Activated CD4-positive, alpha-beta T cell treated with anti-CD3 and anti-CD28 coated beads, Interleukin-2, Interleukin-6, amounts not matched to agents 100 ng/mL and 50 ng/mL, durations not matched to agents 16 hours and 8 hours (primary cell): ENCODE data around the gene DHRSX.
A peak's percentile ranks its signal among the peaks of the same experiment; 100 is the strongest.
"Not testable (repeated sequence)": the region's sequence is repeated elsewhere in the genome, so short reads cannot be mapped to it uniquely, and the experiment has no call there.

ENCODE experiments used
- DNase-seq: peaks from one replicate; pipeline ENCODE4 v3.0.0-alpha.2; 2020

Gene DHRSX

DNA sequence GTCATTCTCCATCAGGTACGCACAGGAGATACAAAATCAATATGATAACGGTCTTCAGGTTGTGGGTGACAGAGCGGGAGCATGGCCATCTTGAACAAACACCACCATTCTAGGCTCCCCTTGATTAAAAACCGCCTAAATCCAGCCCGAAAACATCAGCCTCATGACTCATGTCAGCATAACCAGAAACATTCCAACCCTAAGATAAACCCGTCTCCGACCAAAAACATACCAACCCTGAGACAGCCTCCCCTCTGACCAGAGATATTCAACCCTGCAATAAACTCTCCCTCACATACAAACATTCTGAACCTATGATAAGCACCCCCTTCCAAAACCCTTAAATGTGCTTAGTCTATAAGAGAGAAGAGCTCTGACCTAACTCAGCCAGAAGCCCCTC is 157.9 kb downstream of the DHRSX start:
- DNase-seq = no peak

DNA sequence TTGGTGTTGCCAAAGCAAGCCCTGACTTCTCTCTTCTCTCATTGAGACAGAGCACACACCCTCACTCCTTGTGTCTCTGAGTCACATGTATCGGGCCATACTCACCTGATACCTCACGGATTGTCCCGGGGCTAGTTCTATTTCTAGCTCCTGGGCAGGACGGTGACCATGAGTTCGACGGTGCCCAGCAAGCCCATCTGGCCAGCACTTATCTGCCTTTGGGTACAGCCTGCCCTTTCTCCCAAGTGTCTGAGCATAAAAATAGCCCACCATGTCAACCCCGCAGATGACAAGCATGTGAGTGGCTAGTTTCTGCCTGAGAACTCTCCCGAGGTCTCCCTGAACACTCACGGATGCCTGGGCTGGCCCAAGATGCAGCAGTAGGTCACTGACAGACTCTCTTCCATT is 158.5 kb downstream of the DHRSX start:
- DNase-seq = no peak

DNA sequence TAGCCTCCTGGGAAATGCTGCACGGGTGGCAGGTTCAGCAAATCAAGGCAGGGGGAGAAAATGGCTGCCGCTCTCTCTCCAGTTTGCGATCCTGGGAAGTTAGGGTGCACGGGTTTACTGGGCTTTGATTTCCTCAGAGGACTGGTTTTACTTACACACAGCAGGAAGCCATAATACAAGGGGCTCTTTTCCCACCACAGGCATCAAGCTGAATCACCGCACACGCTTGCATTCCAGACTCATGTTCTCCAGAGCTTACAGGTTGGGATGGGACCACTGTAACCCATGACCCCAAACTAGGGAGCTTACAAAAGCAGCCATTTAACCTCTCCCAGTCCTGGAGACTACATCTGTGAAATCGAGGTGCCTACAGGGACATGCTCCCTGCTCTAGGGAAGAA is 159.8 kb downstream of the DHRSX start:
- DNase-seq = no peak

DNA sequence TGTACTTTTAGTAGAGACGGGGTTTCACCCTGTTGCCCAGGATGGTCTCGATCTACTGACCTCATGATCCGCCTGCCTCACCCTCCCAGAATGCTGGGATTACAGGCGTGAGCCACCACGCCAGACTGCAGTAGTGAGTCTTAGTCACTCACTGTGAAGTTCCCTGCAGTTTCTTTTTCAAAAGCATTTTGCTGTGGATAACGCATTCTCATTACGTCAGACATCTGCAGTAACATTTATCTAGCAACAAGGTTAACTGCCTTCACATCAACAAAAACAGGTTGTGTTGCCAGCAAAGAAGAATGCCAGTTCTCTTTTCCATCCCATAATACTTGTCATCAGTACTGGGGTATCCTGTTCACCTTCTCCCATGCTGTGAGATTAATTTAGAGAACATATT is 164.6 kb downstream of the DHRSX start:
- no peak for DNase-seq

DNA sequence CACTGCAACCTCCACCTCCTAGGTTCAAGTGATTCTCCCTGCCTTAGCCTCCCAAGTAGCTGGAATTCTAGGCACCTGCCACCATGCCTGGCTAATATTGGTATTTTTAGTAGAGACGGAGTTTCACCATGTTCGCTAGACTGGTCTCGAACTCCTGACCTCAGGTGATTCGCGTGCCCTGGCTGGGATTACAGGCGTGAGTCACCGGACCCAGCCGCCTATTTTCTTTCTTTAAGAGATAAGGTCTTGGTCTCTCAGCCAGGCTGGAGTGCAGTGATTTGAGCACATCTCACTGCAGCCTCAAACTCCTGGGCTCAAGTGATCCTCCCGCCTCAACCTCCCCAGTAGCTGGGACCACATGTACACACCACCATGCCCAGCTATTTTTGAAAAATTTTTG is 166.5 kb downstream of the DHRSX start:
- DNase-seq = no peak

DNA sequence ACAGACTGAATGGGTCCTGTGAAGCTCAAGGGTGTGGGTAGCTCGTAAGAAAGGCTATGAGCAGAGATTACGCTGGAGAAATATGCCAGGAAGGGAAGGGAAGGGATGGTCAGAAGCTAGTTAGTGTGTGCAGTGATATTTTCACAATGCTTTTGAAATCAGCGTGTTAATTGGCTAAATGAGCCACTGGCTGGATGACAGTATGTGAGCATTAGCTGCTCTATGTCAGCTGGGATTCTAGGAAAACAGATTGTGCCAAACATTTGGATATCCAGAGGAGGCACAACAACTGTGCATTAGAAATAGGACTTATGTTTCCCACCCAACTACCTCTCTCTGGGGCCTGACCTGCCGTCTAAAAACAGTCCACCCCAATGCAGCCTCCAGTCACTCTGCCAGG is 168.5 kb downstream of the DHRSX start:
- no peak for DNase-seq

DNA sequence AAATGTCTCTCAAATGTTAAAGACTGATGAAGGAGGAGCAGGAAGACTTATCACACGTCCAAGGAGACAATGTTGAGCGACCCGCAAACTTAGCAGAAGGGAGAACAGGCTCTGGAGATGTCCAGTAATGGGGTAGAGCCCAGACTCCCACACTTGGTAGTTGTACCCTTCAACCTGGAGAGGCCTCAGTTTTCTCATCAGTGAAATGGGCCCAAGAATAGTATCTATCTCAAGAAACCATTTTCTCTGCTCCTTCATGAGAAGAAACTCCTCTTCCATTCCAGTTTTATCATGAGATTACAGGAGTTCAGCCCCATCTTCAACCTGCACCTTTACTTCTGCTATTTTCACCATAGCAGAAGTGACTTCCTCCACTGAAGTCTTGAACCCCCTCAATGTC is 169.9 kb downstream of the DHRSX start:
- DNase-seq = no peak

DNA sequence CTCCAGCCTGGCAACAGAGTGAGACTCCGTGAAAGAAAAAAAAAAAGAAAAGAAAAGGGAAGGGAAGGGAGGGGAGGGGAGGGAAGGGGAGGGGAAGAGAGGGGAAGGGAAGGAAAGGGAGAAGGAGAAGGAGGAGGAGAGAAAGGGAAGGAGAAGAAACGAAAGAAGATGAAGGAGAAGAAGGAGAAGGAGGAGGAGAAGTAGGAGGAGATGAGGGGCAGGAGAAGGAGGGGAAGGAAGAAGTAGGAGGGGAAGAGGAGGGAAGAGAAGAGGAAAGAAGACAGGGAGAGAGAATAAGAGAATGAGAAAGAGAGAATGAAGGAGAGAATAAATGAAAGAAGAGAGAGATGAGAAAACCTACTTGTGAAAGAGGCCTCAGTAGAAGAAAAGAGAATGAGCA is 170.3 kb downstream of the DHRSX start:
- DNase-seq = no peak

DNA sequence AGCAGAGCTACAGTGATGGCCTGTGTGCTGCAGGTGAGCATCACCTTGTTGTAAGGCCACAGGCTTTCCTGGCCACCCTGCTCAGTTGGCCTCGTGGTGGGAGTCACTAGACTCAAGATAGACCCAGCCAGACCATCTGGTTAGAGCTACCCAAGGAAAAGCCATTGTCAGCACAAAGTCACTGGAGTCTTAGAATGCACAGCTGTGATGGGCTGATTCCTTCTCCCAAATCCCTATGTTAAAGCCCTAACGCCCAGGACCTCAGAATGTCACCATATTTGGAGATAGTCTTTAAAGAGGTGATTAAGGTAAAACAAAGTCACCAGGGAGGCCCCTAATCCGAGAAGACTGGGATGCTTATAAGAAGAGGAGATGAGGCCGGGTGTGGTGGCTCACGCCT is 173.4 kb downstream of the DHRSX start:
- no peak for DNase-seq

DNA sequence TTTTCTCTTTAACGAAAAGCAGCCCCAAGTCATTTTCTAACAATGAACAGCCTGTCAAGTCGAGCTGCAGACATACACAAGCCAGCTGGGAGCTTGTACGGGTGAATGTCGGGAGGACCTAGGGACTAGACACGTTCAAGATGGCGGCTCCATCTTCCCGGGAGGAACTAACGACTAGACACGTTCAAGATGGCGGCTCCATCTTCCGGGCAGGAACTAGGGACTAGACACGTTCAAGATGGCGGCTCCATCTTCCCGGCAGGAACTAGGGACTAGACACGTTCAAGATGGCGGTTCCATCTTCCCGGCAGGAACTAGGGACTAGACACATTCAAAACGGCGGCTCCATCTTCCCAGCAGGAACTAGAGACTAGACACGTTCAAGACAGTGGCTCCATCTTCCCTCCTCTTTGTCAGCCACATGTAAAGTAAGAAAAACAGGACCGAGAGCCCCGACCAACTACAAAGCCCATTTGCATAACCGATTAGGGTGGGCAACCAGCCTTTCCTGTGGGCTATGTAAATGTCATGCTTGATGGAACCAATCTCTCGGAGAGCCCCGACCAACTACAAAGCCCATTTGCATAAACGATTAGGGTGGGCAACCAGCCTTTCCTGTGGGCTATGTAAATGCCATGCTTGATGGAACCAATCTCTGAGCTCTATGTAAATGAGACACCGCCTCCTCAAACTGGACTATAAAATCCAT is 175.5 kb downstream of the DHRSX start:
- peak; percentile 72 for DNase-seq

DNA sequence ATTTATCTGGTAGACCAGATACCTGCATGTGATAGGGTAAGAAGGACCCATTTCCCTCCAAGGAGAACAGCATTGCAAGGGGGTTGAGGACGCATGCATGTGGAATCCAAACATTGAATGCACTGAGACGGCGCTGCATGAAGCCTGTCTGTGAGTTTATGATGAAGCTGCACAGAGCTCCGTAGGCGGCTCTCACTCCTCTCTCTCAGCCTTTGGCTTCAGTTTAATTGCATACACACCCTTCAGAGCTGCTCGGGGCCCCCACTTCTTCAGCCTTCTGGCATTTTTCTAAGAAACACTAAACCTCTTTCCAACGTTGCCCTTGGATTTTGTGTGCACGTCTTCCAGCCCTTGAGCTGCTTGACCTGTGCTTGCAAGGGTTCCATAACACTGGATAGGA is 176.6 kb downstream of the DHRSX start:
- no peak for DNase-seq

DNA sequence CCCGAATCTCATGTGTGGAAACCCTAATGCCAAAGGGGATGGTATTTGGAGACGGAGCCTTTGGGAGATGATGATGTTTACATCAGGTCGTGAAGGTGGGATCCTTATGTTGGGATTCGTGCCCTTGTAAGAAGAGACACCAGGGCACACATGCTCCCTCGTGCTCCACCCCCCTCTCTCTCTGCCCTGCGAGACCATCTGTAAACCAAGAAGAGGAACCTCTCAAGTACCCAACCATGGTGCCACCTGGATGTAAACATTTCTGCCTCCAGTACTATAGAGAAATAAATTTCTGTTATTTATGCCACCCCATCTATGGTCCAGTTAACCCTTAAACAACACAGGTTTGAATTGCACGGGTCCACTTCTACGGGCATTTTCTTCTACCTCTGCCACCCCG is 179.4 kb downstream of the DHRSX start:
- no peak for DNase-seq

DNA sequence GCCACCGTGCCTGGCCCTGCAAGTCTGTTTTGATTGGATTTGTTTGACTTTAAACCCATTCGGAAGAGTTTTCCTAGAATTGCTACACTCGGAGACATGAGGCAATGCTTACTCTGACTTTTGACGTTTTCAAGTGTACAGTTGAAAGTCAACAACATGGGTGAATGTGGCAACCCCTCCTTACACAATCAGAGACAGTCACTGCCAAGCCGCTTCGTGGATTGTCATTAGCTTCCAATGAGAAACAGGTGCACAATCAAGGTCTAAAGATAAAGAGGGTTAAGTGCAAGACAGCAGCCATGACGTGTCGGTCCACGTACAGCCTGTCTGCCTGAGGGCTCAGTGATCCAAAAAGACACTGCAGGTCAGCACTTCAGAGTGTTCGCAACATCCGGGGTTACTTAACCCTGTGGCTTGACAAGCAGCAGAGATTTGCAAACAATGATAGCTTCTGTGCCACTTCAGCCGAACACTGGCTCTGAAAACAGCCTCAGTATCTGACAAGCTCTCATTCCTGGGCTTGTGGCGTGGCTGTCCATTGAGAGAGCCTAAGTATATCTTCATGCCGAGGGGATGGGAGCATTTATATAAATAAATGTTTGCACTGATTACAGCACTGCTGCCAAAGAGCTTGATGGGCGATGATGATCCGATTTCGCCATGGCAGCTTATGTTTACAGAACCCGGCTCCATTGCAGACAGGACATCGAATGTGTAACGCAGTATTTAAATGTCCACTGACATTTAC is 180.0 kb downstream of the DHRSX start:
- DNase-seq = no peak

DNA sequence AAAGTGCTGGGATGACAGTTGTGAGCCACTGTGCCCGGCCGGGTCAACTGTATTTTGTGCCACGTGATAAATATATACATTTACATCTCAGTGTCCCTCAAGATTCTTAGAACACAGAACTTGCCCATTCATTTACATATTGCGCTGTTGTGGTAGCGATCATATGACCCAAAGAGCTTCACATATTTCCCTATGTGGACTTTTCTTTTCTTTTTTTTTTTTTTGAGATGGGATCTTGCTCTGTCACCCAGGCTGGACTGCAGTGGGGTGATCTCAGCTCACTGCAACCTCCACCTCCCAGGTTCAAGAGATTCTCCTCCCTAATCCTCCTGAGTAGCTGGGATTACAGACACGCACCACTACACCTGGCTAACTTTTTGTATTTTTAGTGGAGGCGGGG is 180.7 kb downstream of the DHRSX start:
- DNase-seq = no peak

DNA sequence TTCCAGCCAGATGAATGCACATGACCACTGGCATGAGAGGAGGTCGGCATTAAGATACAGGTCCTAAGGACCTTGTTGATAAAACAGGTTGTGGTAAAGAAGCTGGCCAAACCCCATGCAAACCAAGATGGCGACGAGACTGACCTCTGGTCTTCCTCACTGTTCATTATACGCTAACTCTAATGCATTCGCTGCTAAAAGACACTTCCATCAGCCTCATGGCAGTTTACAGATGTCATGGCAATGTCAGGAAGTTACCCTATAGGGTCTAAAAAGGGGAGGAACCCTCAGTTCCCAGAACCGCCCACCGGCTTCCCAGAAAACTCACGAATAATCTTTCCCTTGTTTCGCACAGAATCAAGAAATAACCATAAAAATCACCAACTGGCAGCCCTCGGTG is 182.4 kb downstream of the DHRSX start:
- no peak for DNase-seq

DNA sequence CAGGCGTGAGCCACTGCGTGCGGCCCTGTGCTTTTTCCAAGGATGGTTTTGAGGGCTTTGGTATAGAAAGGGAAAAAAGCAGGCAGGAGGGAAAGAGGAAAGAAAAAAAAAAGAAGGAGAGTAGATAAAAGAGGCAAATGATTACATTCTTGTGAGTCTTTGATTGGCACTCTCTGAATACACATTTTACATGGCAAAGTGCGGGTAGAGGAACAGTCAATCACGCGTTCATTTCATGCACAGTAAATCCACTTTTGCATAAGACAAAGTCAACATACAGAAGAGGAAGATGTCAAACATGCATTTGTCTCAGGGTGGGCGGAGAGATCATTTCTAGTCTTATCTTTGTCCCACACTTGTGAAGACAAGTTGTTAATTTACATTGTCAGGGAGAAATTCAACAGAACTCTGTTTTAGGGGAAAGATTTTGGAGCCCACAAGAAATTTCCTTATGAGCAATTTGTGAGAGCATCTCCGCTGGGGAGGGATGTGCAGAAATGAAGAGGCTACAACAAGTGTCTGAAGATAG is 183.2 kb downstream of the DHRSX start:
- DNase-seq = no peak

DNA sequence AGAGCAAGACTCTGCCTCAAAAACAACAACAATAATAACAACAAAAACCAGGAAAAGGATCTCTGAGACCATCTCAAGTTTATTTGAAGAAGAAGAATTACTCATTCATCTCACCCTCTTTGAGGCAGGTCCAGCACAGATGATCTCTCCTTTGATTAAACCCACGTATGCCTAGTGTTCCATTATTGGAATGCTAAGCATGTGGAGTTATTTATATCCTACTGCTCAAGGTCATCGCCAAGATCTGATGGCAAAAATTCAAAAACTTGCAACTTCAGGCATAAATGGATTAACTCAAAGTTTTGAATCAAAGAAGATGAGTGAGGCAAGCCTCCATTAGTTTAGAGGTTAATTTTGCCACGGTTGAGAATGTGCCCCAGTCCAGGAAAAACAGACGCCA is 184.2 kb downstream of the DHRSX start:
- DNase-seq = no peak

DNA sequence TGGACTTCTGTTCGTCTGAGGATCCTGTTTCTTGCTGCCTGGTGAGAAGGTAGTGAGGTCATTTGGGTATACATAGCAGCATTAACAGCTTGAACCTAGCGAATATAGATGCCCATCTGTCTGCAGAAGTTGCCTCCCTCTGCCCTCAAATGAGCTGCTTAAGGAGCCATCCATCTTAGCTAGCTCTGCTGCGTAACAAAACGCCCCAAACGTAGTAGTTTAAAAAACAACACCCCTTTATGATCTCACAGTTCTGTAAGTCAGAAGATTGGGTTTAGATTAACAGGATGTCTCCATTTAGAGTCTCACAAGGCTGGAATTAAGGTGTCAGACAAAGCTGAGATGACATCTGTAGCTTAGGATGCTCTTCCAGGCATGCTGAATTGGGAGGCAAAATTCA is 185.3 kb downstream of the DHRSX start:
- no peak for DNase-seq

DNA sequence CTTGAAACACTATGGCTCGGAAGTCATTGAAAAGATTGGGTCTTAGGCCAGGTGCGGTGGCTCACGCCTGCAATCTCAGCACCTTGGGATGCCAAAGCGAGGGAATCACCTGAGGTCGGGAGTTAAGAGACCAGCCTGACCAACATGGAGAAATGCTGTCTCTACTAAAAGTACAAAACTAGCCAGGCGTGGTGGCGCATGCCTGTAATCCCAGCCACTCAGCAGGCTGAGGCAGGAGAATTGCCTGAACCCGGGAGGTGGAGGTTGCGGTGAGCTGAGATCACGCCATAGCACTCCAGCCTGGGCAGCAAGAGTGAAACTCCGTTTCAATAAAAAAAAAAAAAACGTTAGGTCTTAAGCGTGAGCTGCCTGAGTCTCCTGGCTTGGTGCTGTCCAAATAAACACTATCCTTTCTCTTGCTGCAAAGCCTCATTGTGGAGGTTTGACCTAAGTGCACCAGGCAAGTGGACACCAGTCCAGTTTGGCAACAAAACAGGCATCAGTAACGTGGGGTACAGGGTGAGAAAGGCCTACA is 185.9 kb downstream of the DHRSX start:
- no peak for DNase-seq

DNA sequence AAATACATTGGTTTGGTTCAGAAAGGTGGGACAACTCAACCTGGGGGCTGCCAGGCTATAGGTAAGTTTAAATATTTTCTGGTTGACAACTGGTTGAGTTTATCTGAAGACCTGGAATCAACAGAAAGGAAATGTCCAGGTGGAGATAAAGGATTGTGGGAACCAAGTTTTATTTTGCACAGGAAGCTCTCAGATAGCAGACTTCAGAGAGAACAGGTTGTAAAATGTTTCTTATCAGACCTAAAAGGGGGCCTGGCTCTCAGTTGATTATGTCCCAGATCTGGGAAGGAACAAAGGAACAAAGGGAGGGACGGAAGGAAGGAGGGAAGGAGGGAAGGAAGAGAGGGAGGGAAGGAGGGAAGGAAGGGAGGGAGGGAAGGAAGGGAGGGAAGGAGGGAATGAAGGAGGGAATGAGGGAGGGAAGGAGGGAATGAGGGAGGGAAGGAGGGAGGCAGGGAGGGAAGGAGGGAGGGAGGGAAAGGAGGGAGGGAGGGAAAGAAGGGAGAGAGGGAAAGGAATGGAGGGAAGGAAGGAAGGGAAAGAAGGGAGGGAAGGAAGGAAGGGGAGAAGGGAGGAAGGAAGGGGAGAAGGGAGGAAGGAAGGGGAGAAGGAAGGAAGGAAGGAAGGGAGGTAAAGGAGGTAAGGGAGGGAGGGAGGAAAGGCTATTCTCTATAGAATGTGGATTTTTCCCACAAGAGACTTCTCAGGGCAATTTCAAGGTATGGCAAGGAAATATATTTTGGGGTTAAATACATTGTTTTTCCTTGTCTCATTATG is 186.7 kb downstream of the DHRSX start:
- DNase-seq = no peak

DNA sequence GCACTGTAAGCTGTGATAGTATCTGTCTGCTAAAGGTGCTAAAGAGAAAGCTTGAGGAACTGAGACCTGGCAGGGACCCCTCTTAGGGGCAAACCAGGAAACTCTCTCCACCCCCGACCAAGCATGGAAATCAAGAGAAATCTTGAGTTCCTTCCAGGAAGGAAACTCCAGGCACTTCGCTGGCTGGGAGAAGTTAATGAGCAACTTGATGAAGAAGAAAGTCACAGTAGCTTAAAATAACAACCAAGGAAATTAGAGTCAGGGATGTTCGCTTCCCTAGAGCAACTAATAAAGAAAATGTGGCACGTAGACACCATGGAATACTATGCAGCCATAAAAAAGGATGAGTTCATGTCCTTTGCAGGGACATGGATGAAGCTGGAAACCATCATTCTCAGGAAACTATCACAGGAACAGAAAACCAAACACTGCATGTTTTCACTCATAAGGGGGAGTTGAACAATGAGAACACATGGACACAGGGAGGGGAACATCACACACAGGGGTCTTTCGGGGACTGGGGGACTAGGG is 188.7 kb downstream of the DHRSX start:
- DNase-seq = not testable (repeated sequence)

DNA sequence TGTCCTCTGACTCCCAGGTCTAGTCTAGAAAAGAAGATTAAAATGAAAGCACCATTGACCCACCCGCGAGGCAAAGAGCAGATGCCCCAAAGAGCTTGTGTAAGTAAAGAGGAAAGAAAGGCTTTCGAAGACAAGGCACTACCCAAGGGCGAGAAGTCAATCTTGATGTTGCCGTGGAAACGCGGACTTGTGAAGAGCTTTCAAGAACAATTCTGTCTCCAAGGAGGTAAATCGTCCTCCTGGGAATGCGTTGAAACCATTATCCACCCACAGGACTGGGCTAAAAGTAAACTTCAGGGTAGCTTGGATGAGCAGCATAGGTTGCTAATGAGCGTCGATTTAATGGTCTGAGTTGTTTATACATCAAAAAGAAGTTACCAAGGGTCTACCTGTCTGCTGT is 189.3 kb downstream of the DHRSX start:
- no peak for DNase-seq

DNA sequence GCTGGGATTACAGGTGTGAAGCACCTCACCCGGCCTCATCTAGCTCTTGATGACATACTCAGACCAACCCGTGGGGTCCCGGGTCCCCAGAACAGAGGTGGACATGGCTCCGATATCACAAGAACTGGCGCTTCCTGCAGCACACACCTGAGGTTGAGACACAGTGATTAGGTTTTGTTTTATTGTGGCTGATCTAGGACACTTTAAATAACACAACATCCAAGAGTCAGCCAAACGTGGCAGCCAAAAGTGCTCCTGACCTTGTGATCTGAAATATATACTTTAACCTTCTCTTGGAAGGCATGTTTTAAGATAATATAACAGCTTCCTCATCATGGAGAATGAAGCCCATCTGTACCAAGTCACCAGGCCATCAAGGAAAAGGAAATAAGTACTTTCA is 198.9 kb downstream of the DHRSX start:
- no peak for DNase-seq
